ENCODE measurements around the gene TPSB2. TPM values are rescaled to one million over a fixed set of nuclear protein-coding genes. Genes with fewer than 3 reads are reported as not detected.

The TPSB2 gene
- total RNA-seq, 1 experiment from 2014 or later = not detected

DNA sequence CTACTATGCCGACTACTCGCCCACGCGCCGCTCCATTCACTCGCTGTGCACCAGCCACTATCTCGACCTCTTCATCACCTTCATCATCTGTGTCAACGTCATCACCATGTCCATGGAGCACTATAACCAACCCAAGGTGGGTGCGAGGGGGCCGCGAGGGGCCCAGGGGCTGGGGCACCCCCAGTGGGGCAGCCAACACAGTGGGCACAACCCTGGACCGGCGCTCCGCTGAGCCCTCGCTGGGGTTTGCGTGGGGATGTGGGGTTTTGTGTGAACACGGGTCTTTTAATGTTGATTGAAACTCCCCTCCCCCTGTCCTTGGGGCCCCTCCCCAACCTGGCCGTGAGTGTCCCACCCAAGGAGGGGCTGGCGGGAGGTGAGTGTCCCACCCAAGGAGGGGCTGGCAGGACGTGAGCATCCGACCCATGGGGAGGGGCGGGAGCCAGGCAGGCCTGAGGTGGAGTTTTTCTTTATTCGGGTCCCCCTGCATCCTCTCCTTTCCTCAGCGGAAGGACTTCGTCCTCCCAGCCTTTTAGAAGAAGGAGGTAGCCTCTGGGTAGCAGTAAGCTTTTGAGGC is 16.1 kb downstream of the TPSB2 start (continued):
- TF ChIP-seq, protein P1, sequence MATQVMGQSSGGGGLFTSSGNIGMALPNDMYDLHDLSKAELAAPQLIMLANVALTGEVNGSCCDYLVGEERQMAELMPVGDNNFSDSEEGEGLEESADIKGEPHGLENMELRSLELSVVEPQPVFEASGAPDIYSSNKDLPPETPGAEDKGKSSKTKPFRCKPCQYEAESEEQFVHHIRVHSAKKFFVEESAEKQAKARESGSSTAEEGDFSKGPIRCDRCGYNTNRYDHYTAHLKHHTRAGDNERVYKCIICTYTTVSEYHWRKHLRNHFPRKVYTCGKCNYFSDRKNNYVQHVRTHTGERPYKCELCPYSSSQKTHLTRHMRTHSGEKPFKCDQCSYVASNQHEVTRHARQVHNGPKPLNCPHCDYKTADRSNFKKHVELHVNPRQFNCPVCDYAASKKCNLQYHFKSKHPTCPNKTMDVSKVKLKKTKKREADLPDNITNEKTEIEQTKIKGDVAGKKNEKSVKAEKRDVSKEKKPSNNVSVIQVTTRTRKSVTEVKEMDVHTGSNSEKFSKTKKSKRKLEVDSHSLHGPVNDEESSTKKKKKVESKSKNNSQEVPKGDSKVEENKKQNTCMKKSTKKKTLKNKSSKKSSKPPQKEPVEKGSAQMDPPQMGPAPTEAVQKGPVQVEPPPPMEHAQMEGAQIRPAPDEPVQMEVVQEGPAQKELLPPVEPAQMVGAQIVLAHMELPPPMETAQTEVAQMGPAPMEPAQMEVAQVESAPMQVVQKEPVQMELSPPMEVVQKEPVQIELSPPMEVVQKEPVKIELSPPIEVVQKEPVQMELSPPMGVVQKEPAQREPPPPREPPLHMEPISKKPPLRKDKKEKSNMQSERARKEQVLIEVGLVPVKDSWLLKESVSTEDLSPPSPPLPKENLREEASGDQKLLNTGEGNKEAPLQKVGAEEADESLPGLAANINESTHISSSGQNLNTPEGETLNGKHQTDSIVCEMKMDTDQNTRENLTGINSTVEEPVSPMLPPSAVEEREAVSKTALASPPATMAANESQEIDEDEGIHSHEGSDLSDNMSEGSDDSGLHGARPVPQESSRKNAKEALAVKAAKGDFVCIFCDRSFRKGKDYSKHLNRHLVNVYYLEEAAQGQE (IDR thresholded peaks at IDR 0.05; ENCODE audit: low read depth) = no peak
- TF ChIP-seq YY1 (IDR thresholded peaks at IDR 0.05; ENCODE audit: extremely low read depth, insufficient replicate concordance, low read depth, low read length) = no peak
- no peak for TF ChIP-seq ZNF274 (IDR thresholded peaks at IDR 0.05; ENCODE audit: low read depth, low read length)

DNA sequence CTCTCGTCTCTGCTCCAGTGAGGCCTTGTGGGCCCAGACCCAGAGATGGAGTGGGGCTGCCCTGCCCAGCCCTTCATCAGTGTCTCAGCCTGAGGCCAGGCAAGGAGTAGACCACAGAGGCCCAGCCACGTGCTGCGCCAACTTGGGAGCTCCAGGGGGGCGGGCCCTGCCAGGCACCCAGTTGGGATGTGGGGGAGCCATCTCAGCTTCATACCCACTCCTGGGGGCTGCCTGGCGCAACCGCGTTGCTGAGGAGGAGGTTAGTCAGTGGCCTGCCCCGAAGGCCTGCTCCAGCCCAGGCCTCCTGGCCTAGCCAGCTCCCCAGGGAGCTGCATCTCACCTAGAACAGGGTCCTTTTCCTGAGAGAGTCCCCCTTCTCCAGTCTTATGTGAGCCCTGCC is 16.8 kb downstream of the TPSB2 start:
- H3K36me3 ChIP-seq (ENCODE audit: control insufficient read depth in 1 of 2, insufficient read depth in 2 of 2, low read length in 2 of 2) = no peaks in the 10 kb centered on the region; a peak in 1 of 4 replicates
- H3K4me1 ChIP-seq (ENCODE audit: control insufficient read depth in 1 of 2, insufficient read depth in 2 of 2, low read length in 2 of 2) = no peaks in the 10 kb centered on the region
- no peak overlapping the region for H3K4me2 ChIP-seq (ENCODE audit: low read length)
- H3K79me2 ChIP-seq (ENCODE audit: insufficient read depth, low read length) = no peaks in the 10 kb centered on the region
- DNase-seq (ENCODE audit: low read depth, low spot score) = no peak
- no peak overlapping the region for H3K4me3 ChIP-seq (replicated peaks in 1 of 2; ENCODE audit: low read depth in 1 of 2, low read length in 2 of 2)
- intact Hi-C loops (cut with micrococcal nuclease) = no loop called here
- no peak overlapping the region for H3K9ac ChIP-seq (ENCODE audit: low read length)
- no peaks in the 10 kb centered on the region for H3K27me3 ChIP-seq (ENCODE audit: insufficient read depth, low read length)
- ChIA-PET RAD21 (ENCODE audit: low non-redundant PET in 1 of 2, low total read pairs in 2 of 2, uncharacterized antibody in 2 of 2, unreplicated experiment in 2 of 2) (no interaction called here), CTCF (no interaction called here), POLR2A (no interaction called here)
- BruUV-seq (replicated peaks) = no TSS peak
- no peaks in the 10 kb centered on the region for H3K9me2 ChIP-seq (ENCODE audit: insufficient read depth)
- H3K9me3 ChIP-seq (ENCODE audit: control insufficient read depth in 1 of 2, insufficient read depth in 1 of 2, low read depth in 1 of 2, low read length in 2 of 2) = no peaks in the 10 kb centered on the region
- no peaks in the 10 kb centered on the region for H4K20me1 ChIP-seq (ENCODE audit: insufficient read depth)
- H2AFZ ChIP-seq (ENCODE audit: low read depth, low read length, poor library complexity, severe bottlenecking) = no peak overlapping the region
- TF ChIP-seq, protein P2, sequence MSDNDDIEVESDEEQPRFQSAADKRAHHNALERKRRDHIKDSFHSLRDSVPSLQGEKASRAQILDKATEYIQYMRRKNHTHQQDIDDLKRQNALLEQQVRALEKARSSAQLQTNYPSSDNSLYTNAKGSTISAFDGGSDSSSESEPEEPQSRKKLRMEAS (IDR thresholded peaks at IDR 0.05) = no peak
- no peak for TF ChIP-seq SP1 (IDR thresholded peaks at IDR 0.05; ENCODE audit: low read depth)
- no peak for TF ChIP-seq JUND (IDR thresholded peaks at IDR 0.05)
- TF ChIP-seq, protein P1 (IDR thresholded peaks at IDR 0.05; ENCODE audit: low read depth) = no peak
- TF ChIP-seq CBX3 (IDR thresholded peaks at IDR 0.05; ENCODE audit: low read depth) = no peak
- TF ChIP-seq EZH2phosphoT487 (IDR thresholded peaks at IDR 0.05; ENCODE audit: borderline replicate concordance) = no peak
- TF ChIP-seq ELF1 (IDR thresholded peaks at IDR 0.05; ENCODE audit: borderline replicate concordance, low read depth) = no peak
- TF ChIP-seq POLR2A (IDR thresholded peaks at IDR 0.05; ENCODE audit: borderline replicate concordance, extremely low read depth, insufficient read depth, insufficient read length) = no peak
- H3K27ac ChIP-seq (ENCODE audit: low read depth, low read length) = no peak overlapping the region
- ATAC-seq = no peak
